ENCODE measurements around the gene FGD6. TPM values are rescaled to one million over a fixed set of nuclear protein-coding genes. Genes with fewer than 3 reads are reported as not detected.
A peak's percentile ranks its signal among the peaks of the same experiment; 100 is the strongest.

FGD6 gene
- total and polyA plus RNA-seq, 2 experiments from 2014 or later = 12.9 to 32.4 TPM

DNA sequence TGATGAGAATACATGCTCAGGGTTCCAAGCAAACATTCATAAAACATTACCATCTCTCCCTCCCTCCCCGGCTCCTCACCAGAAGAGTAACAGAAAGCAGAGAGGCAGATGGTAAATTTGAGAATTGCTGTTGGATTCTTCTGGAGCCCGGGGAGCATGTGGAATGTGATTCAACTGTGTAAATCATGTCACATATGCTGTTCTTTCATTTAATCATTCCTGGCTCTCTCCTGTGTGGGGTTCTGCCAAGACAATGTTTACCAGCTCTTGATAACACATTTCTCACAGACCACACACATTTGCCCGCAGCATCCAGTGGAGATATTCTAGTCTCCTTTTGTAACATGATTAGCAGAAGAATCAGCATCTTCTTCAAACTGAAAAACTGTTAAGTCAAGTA is 120.4 kb downstream of the FGD6 start:
- Histone ChIP-seq H3K79me2 (replicated peaks; ENCODE audit: insufficient read depth) (no peaks in the 10 kb centered on the region), H3K4me3 (no peak overlapping the region), H3K4me1 (ENCODE audit: insufficient read depth) (no peaks in the 10 kb centered on the region), H3K36me3 (ENCODE audit: insufficient read depth) (peaks cover 10% of the 10 kb centered on the region; the same call in 1 of the 2 replicates), H3K4me2 (no peak overlapping the region), H2AFZ (no peak overlapping the region), H3K27me3 (ENCODE audit: insufficient read depth) (no peaks in the 10 kb centered on the region), H3K9me2 (ENCODE audit: insufficient read depth) (no peaks in the 10 kb centered on the region), H3F3A (replicated peaks; ENCODE audit: low read depth) (no peaks in the 10 kb centered on the region), H3K27ac (ENCODE audit: low read depth) (no peak overlapping the region), H4K20me1 (replicated peaks; ENCODE audit: insufficient read depth) (peaks cover 3% of the 10 kb centered on the region; the same call in 1 of the 2 replicates)
- DNase-seq (ENCODE audit: low spot score) (no peak), ATAC-seq (no peak)
- Mint-ChIP-seq H3K9me3 (no peaks in the 10 kb centered on the region), H3K4me1 (no peaks in the 10 kb centered on the region), H3K27ac (peak overlapping the region; percentile 31; the same call in 1 of the 2 replicates), H3K36me3 (ENCODE audit: low read depth) (peaks cover 31% of the 10 kb centered on the region), H3K27me3 (ENCODE audit: insufficient read depth, low read depth, poor library complexity) (no peaks in the 10 kb centered on the region), H3K4me3 (no peak overlapping the region)
- TF ChIP-seq ZNF462 (CRISPR knock-in tag; IDR thresholded peaks at IDR 0.05) (no peak), REST (IDR thresholded peaks at IDR 0.05; ENCODE audit: unreplicated experiment) (no peak), NANOG (IDR thresholded peaks at IDR 0.05; ENCODE audit: borderline replicate concordance) (no peak), CTCF (conservative IDR thresholded peaks at IDR 0.05; ENCODE audit: low read depth in 2 of 2) (no peak), ZNF114 (CRISPR knock-in tag; IDR thresholded peaks at IDR 0.05) (no peak), STAT1 (IDR thresholded peaks at IDR 0.05; ENCODE audit: unreplicated experiment) (no peak), CREB1 (CRISPR knock-in tag; IDR thresholded peaks at IDR 0.05; ENCODE audit: low read depth) (no peak), EZH2 (IDR thresholded peaks at IDR 0.05; ENCODE audit: low read depth, unreplicated experiment) (no peak), JUNB (IDR thresholded peaks at IDR 0.05; ENCODE audit: unreplicated experiment) (no peak), ZNF331 (CRISPR knock-in tag; IDR thresholded peaks at IDR 0.05; ENCODE audit: low read depth) (no peak), POLR2AphosphoS5 (IDR thresholded peaks at IDR 0.05; ENCODE audit: low read depth) (no peak), EZH2phosphoT487 (IDR thresholded peaks at IDR 0.05; ENCODE audit: unreplicated experiment) (no peak)
- TF ChIP-seq, protein P1, sequence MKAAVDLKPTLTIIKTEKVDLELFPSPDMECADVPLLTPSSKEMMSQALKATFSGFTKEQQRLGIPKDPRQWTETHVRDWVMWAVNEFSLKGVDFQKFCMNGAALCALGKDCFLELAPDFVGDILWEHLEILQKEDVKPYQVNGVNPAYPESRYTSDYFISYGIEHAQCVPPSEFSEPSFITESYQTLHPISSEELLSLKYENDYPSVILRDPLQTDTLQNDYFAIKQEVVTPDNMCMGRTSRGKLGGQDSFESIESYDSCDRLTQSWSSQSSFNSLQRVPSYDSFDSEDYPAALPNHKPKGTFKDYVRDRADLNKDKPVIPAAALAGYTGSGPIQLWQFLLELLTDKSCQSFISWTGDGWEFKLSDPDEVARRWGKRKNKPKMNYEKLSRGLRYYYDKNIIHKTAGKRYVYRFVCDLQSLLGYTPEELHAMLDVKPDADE (IDR thresholded peaks at IDR 0.05) = no peak
